AG09309 (cell line): Measurements from ENCODE around the gene ZFAND3.

Experiments
- DNase-seq: peaks from one replicate; pipeline ENCODE4 v3.0.0-alpha.2; 2010; ENCODE audit warnings: low read depth
- H3K4me3 ChIP-seq: 2 replicates; pipeline ENCODE4 v1.5.1; 2011; ENCODE audit warnings: mild to moderate bottlenecking, low read depth, low read length, moderate library complexity; ENCODE audit not compliant: control insufficient read depth
- CTCF ChIP-seq: IDR thresholded peaks from 2 replicates; pipeline ENCODE4 v1.5.1; 2011; ENCODE audit warnings: mild to moderate bottlenecking, low read depth, low read length, inconsistent platforms; ENCODE audit not compliant: insufficient read depth, control insufficient read depth; ENCODE audit errors: missing control alignments

The ZFAND3 gene

GRCh38 chr6:37930288-37930971 is 110.9 kb downstream of the ZFAND3 start:
- DNase-seq: no peak
- TF ChIP-seq CTCF: no peak
- H3K4me3 ChIP-seq: no peak overlapping the region

- no peak for DNase-seq
- no peak overlapping the region for H3K4me3 ChIP-seq
- TF ChIP-seq CTCF: no peak
Observed at GRCh38 chr6:37931066-37931465, 111.5 kb downstream of the ZFAND3 start.

- no peak overlapping the region for H3K4me3 ChIP-seq
- TF ChIP-seq CTCF: no peak
- DNase-seq: no peak
Observed at GRCh38 chr6:37934276-37934675, 114.7 kb downstream of the ZFAND3 start.

- no peak for TF ChIP-seq CTCF
- H3K4me3 ChIP-seq: no peak overlapping the region
- DNase-seq: no peak
Observed at GRCh38 chr6:37936150-37936549, 116.6 kb downstream of the ZFAND3 start.

- DNase-seq: no peak
- no peak overlapping the region for H3K4me3 ChIP-seq
- no peak for TF ChIP-seq CTCF
Observed at GRCh38 chr6:37936906-37937305, 117.4 kb downstream of the ZFAND3 start.

- no peak for DNase-seq
Observed at GRCh38 chr6:37938909-37939308, 119.4 kb downstream of the ZFAND3 start.

More at GRCh38 chr6:37938909-37939308, 119.4 kb downstream of the ZFAND3 start:
- TF ChIP-seq CTCF: no peak
- H3K4me3 ChIP-seq: no peak overlapping the region
